Measurements from ENCODE around the gene ANKRD2. TPM values are rescaled to one million over a fixed set of nuclear protein-coding genes. Genes with fewer than 3 reads are reported as not detected.

The ANKRD2 gene
- total and polyA plus RNA-seq, 2 donors (not counting 1 experiment from before 2014, with no cell fraction given), result 0.26 to 1.8 TPM

DNA sequence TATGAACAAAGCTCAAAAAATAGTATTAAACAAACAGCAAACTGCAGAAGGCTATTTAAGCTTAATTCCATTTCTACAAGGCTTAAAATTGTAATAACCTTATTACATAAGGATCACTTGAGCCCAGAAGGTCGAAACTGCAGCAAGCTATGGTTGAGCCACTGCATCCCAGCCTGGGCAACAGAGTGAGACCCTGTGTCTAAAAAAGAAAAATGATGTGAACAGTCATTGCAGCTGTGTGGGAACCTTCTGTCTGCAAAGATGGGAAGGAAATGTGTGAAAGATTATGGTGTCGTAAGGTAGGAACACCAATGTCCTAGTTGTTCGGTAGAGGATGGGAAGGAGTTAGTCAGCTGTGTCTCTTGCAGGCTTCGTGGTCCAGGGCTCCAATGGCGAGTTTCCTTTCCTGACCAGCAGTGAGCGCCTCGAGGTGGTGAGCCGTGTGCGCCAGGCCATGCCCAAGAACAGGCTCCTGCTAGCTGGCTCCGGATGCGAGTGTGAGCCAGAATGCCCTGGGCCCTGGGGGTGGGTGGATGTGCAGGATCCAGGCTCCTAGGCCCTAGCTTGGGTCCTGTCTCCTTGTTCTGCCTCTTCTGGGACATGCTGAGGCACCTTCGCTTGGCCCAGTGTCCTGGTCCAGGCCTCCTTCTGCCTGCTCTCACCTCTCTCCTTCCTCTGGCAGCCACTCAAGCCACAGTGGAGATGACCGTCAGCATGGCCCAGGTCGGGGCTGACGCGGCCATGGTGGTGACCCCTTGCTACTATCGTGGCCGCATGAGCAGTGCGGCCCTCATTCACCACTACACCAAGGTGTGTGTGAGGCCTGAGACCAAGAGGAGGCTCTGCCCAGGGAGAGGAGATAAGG is 26.1 kb downstream of the ANKRD2 start:
- Histone ChIP-seq H3K79me2 (ENCODE audit: control insufficient read depth, insufficient read depth, low read length) (no peaks in the 10 kb centered on the region), H3K9ac (ENCODE audit: insufficient read depth, low read length) (no peak overlapping the region), H3K9me3 (ENCODE audit: control insufficient read depth, insufficient read depth, low read depth, low read length) (no peaks in the 10 kb centered on the region), H3K4me2 (ENCODE audit: extremely low read depth, insufficient read depth, low read length) (no peak overlapping the region), H3K4me3 (replicated peaks in 1 of 4; ENCODE audit: control extremely low read depth in 1 of 4, insufficient read depth in 1 of 4, low read depth in 3 of 4, low read length in 4 of 4) (no peak overlapping the region), H3K27ac (ENCODE audit: insufficient read depth, low read length) (no peak overlapping the region), H3K4me1 (ENCODE audit: control insufficient read depth, extremely low read depth, insufficient read depth, low read length) (peaks cover 12% of the 10 kb centered on the region), H4K20me1 (ENCODE audit: control insufficient read depth, extremely low read depth, insufficient read depth, low read length) (no peaks in the 10 kb centered on the region), H3K36me3 (ENCODE audit: control insufficient read depth, insufficient read depth, low read length) (no peaks in the 10 kb centered on the region), H2AFZ (ENCODE audit: low read length) (no peak overlapping the region), H3K27me3 (ENCODE audit: control insufficient read depth, insufficient read depth, low read length) (no peaks in the 10 kb centered on the region)
- no peak for DNase-seq (ENCODE audit: low read depth in 2 of 2)
- no peak for TF ChIP-seq EZH2 (IDR thresholded peaks at IDR 0.05; ENCODE audit: low read length, missing control alignments)
- TF ChIP-seq, protein P1, sequence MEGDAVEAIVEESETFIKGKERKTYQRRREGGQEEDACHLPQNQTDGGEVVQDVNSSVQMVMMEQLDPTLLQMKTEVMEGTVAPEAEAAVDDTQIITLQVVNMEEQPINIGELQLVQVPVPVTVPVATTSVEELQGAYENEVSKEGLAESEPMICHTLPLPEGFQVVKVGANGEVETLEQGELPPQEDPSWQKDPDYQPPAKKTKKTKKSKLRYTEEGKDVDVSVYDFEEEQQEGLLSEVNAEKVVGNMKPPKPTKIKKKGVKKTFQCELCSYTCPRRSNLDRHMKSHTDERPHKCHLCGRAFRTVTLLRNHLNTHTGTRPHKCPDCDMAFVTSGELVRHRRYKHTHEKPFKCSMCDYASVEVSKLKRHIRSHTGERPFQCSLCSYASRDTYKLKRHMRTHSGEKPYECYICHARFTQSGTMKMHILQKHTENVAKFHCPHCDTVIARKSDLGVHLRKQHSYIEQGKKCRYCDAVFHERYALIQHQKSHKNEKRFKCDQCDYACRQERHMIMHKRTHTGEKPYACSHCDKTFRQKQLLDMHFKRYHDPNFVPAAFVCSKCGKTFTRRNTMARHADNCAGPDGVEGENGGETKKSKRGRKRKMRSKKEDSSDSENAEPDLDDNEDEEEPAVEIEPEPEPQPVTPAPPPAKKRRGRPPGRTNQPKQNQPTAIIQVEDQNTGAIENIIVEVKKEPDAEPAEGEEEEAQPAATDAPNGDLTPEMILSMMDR (conservative IDR thresholded peaks at IDR 0.05 in 1 of 2, IDR thresholded peaks at IDR 0.05 in 1 of 2; ENCODE audit: low read depth in 1 of 2, low read length in 2 of 2), result no peak

DNA sequence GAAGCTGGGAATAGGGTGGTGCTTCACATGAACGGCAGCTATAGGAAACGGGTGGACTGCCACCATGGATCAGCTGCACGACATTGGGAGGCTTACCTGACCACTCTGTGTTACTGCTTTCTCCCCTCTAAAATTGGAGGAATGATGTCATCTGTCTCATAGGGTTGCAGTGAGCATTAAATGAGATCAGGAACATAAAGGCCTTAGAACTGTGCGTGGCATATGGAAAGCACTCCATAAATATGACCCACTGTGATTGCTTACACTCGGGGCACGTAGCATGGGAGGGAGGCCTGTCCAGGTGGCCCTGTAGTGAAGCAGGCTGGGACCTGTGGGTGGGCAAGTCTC is 26.7 kb downstream of the ANKRD2 start:
- Histone ChIP-seq H3K9ac (ENCODE audit: insufficient read depth, low read length) (no peak overlapping the region), H3K4me1 (ENCODE audit: control insufficient read depth, extremely low read depth, insufficient read depth, low read length) (peaks cover 11% of the 10 kb centered on the region), H3K27me3 (ENCODE audit: control insufficient read depth, insufficient read depth, low read length) (no peaks in the 10 kb centered on the region)

DNA sequence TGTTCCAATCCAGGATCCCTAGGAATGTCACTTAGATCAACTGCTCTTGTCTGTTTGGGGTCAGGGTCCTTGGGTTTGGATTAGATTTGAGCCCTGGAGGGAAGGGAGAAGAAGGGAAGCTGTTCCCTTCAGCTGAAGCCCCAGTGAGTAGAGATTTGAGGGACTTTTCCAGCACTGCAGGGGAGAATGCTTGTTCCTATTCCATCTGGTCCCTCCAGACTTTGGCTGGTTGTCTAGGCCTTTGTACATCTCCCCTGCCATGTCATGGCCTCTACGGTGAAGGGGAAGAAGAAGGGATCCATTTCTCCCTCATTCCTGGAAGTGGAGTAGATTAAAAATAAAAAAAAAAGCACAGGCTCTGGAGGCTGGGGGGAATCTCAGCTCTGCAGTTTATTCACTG is 28.0 kb downstream of the ANKRD2 start:
- H3K4me3 ChIP-seq (replicated peaks in 1 of 4; ENCODE audit: control extremely low read depth in 1 of 4, insufficient read depth in 1 of 4, low read depth in 3 of 4, low read length in 4 of 4), result no peak overlapping the region
- H4K20me1 ChIP-seq (ENCODE audit: control insufficient read depth, extremely low read depth, insufficient read depth, low read length), result no peaks in the 10 kb centered on the region
- H3K79me2 ChIP-seq (ENCODE audit: control insufficient read depth, insufficient read depth, low read length), result no peaks in the 10 kb centered on the region
- no peak overlapping the region for H3K27ac ChIP-seq (ENCODE audit: insufficient read depth, low read length)
- H2AFZ ChIP-seq (ENCODE audit: low read length), result no peak overlapping the region
- no peaks in the 10 kb centered on the region for H3K9me3 ChIP-seq (ENCODE audit: control insufficient read depth, insufficient read depth, low read depth, low read length)
- no peaks in the 10 kb centered on the region for H3K36me3 ChIP-seq (ENCODE audit: control insufficient read depth, insufficient read depth, low read length)
- no peak for DNase-seq (ENCODE audit: low read depth in 2 of 2)
- H3K4me2 ChIP-seq (ENCODE audit: extremely low read depth, insufficient read depth, low read length), result no peak overlapping the region
- no peaks in the 10 kb centered on the region for H3K27me3 ChIP-seq (ENCODE audit: control insufficient read depth, insufficient read depth, low read length)
- TF ChIP-seq, protein P1 (conservative IDR thresholded peaks at IDR 0.05 in 1 of 2, IDR thresholded peaks at IDR 0.05 in 1 of 2; ENCODE audit: low read depth in 1 of 2, low read length in 2 of 2), result no peak
- no peak for TF ChIP-seq EZH2 (IDR thresholded peaks at IDR 0.05; ENCODE audit: low read length, missing control alignments)
- H3K9ac ChIP-seq (ENCODE audit: insufficient read depth, low read length), result no peak overlapping the region
- H3K4me1 ChIP-seq (ENCODE audit: control insufficient read depth, extremely low read depth, insufficient read depth, low read length), result peaks cover 10% of the 10 kb centered on the region

More for the DNA sequence above, 26.7 kb downstream of the ANKRD2 start:
- H3K79me2 ChIP-seq (ENCODE audit: control insufficient read depth, insufficient read depth, low read length), result no peaks in the 10 kb centered on the region
- H3K36me3 ChIP-seq (ENCODE audit: control insufficient read depth, insufficient read depth, low read length), result no peaks in the 10 kb centered on the region
- H3K4me3 ChIP-seq (replicated peaks in 1 of 4; ENCODE audit: control extremely low read depth in 1 of 4, insufficient read depth in 1 of 4, low read depth in 3 of 4, low read length in 4 of 4), result no peak overlapping the region
- no peak for TF ChIP-seq EZH2 (IDR thresholded peaks at IDR 0.05; ENCODE audit: low read length, missing control alignments)
- TF ChIP-seq, protein P1 (conservative IDR thresholded peaks at IDR 0.05 in 1 of 2, IDR thresholded peaks at IDR 0.05 in 1 of 2; ENCODE audit: low read depth in 1 of 2, low read length in 2 of 2), result no peak
- H2AFZ ChIP-seq (ENCODE audit: low read length), result no peak overlapping the region
- no peak for DNase-seq (ENCODE audit: low read depth in 2 of 2)
- H3K4me2 ChIP-seq (ENCODE audit: extremely low read depth, insufficient read depth, low read length), result no peak overlapping the region
- H3K9me3 ChIP-seq (ENCODE audit: control insufficient read depth, insufficient read depth, low read depth, low read length), result no peaks in the 10 kb centered on the region
- no peaks in the 10 kb centered on the region for H4K20me1 ChIP-seq (ENCODE audit: control insufficient read depth, extremely low read depth, insufficient read depth, low read length)
- H3K27ac ChIP-seq (ENCODE audit: insufficient read depth, low read length), result no peak overlapping the region
